K562 (cell line): ENCODE measurements around the gene ZNF460. TPM values are rescaled to one million over a fixed set of nuclear protein-coding genes. Genes with fewer than 3 reads are reported as not detected.

Source experiments
- CXXC5 ChIP-seq: fragments of 250-450 bp; sonication (Bioruptor Pico); IDR thresholded peaks from 2 replicates; pipeline ENCODE4 v1.8.0; 2022; ENCODE audit warnings: inconsistent platforms, mild to moderate bottlenecking, moderate library complexity
- HNRNPK ChIP-seq: fragments of 200-400 bp; formaldehyde crosslinking; IDR thresholded peaks from one replicate; pipeline ENCODE4 v1.6.1; 2018; ENCODE audit warnings: mild to moderate bottlenecking, low read depth, low read length; ENCODE audit not compliant: poor library complexity, severe bottlenecking
- ILF3 ChIP-seq: fragments of 450-650 bp; IDR thresholded peaks from 2 replicates; pipeline ENCODE4 v1.6.1; 2018; ENCODE audit warnings: antibody characterized with exemption, mild to moderate bottlenecking, moderate library complexity, borderline replicate concordance
- PTTG1 ChIP-seq: fragments of 450-650 bp; IDR thresholded peaks from 2 replicates; pipeline ENCODE4 v1.6.1; 2016; ENCODE audit warnings: low read depth, mild to moderate bottlenecking, missing genetic modification characterization, missing compliant biosample characterization
- RCOR1 ChIP-seq, 2 experiments: IDR thresholded peaks; 2 replicates each; pipeline ENCODE4 v1.6.1; 2012; ENCODE audit warnings: low read depth in 2 of 2, low read length in 2 of 2, borderline replicate concordance in 1 of 2, improper control_type of control experiment in 1 of 2
- SIN3A ChIP-seq, 2 experiments: fragments of 150-350 bp in 1 of 2; IDR thresholded peaks; 2 replicates each; pipeline ENCODE4 v1.6.1; 2011 to 2016; ENCODE audit warnings: borderline replicate concordance in 2 of 2, low read depth in 2 of 2, low read length in 2 of 2, mild to moderate bottlenecking in 2 of 2, moderate library complexity in 2 of 2; ENCODE audit not compliant: control insufficient read depth in 1 of 2
- ZNF785 ChIP-seq: fragments of 250-450 bp; sonication (Bioruptor Pico); IDR thresholded peaks from 2 replicates; pipeline ENCODE4 v1.4.0; 2020; ENCODE audit warnings: mild to moderate bottlenecking
- polyA plus RNA-seq, 8 experiments: library from polyadenylated mRNA; depleted of rRNA in 4 of 8; stranded (reverse) in 5 of 8; unstranded in 3 of 8; fragments of >200 nt; fragmentation: Nextera tagmentation in 2 of 8; fragmentation: Illumina TruSeq in 1 of 8; extraction: Ambion mirVana in 2 of 8; extraction: Trizol in 1 of 8; gene quantifications; 2 replicates each; pipeline versions ENCODE4 v1.2.1 to v1.2.3, GENCODE V29; 2011 to 2014; ENCODE audit warnings: inconsistent platforms in 1 of 8, missing spikeins in 1 of 8
- total RNA-seq, 7 experiments: library from RNA; depleted of rRNA in 6 of 7; stranded (reverse); fragments of >200 nt in 6 of 7; fragmentation: Illumina TruSeq in 2 of 7; extraction: Trizol in 2 of 7; gene quantifications; 2 replicates each; pipeline versions ENCODE4 v1.2.1 to v1.2.3, GENCODE V29; 2011 to 2021; ENCODE audit warnings: low replicate concordance in 1 of 7
- TF ChIP-seq, protein P1 (sequence below), 3 experiments: IDR thresholded peaks in 2 of 3; conservative IDR thresholded peaks in 1 of 3; 2 replicates each; pipeline ENCODE4 v1.5.1; 2011 to 2012; ENCODE audit warnings: low read length in 3 of 3, mild to moderate bottlenecking in 3 of 3, control low read depth in 2 of 3, improper control_type of control experiment in 1 of 3, inconsistent platforms in 1 of 3, low read depth in 1 of 3, mixed read lengths in 1 of 3, moderate library complexity in 1 of 3; ENCODE audit not compliant: insufficient read depth in 2 of 3
- TF ChIP-seq, protein P2 (sequence below): fragments of 450-650 bp; IDR thresholded peaks from 2 replicates; pipeline ENCODE4 v1.6.1; 2016; ENCODE audit warnings: mild to moderate bottlenecking
- TF ChIP-seq, protein P3 (sequence below), 2 experiments: fragments of 450-650 bp in 1 of 2; sonication (generic) in 1 of 2; formaldehyde crosslinking in 1 of 2; IDR thresholded peaks; 2 replicates each; pipeline versions ENCODE4 v1.7.1 to v1.9.0; 2016 to 2022; ENCODE audit warnings: inconsistent platforms in 1 of 2, mild to moderate bottlenecking in 1 of 2, missing genetic modification reagents in 1 of 2

ZNF460 gene
- total and polyA plus RNA-seq, 9 of the 15 experiments (the other 6 are each of a cell fraction or from before 2014, with no cell fraction given), result 0.45 to 36.2 (median 16.6) TPM

DNA sequence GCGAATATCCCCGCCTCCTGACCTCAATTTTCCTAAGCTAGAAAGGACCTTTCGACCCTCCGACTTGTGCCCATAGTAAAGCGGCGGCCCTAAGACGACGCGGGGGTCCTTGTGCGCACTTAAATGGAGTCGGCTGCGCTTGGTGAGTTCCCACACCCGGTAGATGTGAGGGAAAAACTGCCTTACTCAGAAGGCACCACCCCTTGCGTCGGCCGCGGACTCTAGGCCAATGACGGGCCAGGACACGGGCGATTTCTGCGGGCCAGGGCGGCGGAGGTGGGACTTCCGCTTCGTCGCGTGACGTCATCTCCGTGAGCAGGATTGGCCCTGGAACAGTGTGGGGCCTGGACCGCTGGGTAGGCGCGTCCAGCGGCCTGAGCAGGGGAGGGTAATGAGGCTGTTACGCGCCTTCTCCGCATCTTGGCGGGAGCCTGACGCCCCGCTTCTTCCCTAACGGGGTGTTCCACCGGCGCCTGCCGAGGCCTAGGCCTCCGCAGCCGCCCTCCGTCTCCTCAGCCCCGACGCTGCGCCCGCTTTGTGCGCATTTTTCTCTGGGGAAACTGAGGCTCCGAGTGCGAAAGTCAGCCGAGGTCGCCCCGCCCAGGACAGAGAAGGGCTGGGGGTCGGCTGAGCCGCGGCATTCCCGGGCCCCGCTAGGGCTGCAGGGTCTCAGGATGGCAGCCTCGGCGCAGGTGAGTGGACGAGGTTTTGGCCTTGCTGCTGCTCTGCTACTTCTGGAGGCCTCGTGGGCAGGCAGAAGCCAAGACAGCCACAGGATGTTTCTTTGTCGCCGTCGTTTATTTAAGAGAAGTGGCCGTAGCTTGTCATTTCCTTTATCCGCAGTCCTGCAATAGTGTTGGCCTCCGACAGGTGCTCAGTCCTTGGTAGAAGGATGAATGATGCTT lies 40.1 kb downstream of the ZNF460 start, which contains the start of gene ZNF543 (continued):
- TF ChIP-seq, protein P1, sequence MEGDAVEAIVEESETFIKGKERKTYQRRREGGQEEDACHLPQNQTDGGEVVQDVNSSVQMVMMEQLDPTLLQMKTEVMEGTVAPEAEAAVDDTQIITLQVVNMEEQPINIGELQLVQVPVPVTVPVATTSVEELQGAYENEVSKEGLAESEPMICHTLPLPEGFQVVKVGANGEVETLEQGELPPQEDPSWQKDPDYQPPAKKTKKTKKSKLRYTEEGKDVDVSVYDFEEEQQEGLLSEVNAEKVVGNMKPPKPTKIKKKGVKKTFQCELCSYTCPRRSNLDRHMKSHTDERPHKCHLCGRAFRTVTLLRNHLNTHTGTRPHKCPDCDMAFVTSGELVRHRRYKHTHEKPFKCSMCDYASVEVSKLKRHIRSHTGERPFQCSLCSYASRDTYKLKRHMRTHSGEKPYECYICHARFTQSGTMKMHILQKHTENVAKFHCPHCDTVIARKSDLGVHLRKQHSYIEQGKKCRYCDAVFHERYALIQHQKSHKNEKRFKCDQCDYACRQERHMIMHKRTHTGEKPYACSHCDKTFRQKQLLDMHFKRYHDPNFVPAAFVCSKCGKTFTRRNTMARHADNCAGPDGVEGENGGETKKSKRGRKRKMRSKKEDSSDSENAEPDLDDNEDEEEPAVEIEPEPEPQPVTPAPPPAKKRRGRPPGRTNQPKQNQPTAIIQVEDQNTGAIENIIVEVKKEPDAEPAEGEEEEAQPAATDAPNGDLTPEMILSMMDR (IDR thresholded peaks at IDR 0.05 in 2 of 3, conservative IDR thresholded peaks at IDR 0.05 in 1 of 3; ENCODE audit: insufficient read depth in 2 of 3, low read depth in 1 of 3, low read length in 3 of 3), result no peak
- TF ChIP-seq, protein P2, sequence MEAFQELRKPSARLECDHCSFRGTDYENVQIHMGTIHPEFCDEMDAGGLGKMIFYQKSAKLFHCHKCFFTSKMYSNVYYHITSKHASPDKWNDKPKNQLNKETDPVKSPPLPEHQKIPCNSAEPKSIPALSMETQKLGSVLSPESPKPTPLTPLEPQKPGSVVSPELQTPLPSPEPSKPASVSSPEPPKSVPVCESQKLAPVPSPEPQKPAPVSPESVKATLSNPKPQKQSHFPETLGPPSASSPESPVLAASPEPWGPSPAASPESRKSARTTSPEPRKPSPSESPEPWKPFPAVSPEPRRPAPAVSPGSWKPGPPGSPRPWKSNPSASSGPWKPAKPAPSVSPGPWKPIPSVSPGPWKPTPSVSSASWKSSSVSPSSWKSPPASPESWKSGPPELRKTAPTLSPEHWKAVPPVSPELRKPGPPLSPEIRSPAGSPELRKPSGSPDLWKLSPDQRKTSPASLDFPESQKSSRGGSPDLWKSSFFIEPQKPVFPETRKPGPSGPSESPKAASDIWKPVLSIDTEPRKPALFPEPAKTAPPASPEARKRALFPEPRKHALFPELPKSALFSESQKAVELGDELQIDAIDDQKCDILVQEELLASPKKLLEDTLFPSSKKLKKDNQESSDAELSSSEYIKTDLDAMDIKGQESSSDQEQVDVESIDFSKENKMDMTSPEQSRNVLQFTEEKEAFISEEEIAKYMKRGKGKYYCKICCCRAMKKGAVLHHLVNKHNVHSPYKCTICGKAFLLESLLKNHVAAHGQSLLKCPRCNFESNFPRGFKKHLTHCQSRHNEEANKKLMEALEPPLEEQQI, result no peak
- TF ChIP-seq HNRNPK (no peak), SIN3A (IDR thresholded peaks at IDR 0.05; ENCODE audit: borderline replicate concordance in 2 of 2, control insufficient read depth in 1 of 2, low read depth in 2 of 2, low read length in 2 of 2) (peak in 1 of 2 experiments; percentile 83; a peak in 2 of 4 replicates), RCOR1 (IDR thresholded peaks at IDR 0.05; ENCODE audit: borderline replicate concordance in 1 of 2, low read depth in 2 of 2, low read length in 2 of 2) (0 out of 4 replicates have a peak, but pooled peaks of 1 of the 2 experiments have one; percentile 16), PTTG1 (tag) (no peak), ILF3 (no peak), CXXC5 (CRISPR knock-in tag) (peak; percentile 96), ZNF785 (CRISPR knock-in tag) (no peak)
- TF ChIP-seq, protein P3, sequence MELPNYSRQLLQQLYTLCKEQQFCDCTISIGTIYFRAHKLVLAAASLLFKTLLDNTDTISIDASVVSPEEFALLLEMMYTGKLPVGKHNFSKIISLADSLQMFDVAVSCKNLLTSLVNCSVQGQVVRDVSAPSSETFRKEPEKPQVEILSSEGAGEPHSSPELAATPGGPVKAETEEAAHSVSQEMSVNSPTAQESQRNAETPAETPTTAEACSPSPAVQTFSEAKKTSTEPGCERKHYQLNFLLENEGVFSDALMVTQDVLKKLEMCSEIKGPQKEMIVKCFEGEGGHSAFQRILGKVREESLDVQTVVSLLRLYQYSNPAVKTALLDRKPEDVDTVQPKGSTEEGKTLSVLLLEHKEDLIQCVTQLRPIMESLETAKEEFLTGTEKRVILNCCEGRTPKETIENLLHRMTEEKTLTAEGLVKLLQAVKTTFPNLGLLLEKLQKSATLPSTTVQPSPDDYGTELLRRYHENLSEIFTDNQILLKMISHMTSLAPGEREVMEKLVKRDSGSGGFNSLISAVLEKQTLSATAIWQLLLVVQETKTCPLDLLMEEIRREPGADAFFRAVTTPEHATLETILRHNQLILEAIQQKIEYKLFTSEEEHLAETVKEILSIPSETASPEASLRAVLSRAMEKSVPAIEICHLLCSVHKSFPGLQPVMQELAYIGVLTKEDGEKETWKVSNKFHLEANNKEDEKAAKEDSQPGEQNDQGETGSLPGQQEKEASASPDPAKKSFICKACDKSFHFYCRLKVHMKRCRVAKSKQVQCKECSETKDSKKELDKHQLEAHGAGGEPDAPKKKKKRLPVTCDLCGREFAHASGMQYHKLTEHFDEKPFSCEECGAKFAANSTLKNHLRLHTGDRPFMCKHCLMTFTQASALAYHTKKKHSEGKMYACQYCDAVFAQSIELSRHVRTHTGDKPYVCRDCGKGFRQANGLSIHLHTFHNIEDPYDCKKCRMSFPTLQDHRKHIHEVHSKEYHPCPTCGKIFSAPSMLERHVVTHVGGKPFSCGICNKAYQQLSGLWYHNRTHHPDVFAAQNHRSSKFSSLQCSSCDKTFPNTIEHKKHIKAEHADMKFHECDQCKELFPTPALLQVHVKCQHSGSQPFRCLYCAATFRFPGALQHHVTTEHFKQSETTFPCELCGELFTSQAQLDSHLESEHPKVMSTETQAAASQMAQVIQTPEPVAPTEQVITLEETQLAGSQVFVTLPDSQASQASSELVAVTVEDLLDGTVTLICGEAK (IDR thresholded peaks at IDR 0.05), result peak; percentile 92
- TF ChIP-seq, protein P3 (CRISPR knock-in tag; IDR thresholded peaks at IDR 0.05), result no peak
